ENCODE data around the gene UBALD1. TPM values are rescaled to one million over a fixed set of nuclear protein-coding genes. Genes with fewer than 3 reads are reported as not detected.

The UBALD1 gene
- 3.2 TPM in 2 replicates for total RNA-seq

DNA sequence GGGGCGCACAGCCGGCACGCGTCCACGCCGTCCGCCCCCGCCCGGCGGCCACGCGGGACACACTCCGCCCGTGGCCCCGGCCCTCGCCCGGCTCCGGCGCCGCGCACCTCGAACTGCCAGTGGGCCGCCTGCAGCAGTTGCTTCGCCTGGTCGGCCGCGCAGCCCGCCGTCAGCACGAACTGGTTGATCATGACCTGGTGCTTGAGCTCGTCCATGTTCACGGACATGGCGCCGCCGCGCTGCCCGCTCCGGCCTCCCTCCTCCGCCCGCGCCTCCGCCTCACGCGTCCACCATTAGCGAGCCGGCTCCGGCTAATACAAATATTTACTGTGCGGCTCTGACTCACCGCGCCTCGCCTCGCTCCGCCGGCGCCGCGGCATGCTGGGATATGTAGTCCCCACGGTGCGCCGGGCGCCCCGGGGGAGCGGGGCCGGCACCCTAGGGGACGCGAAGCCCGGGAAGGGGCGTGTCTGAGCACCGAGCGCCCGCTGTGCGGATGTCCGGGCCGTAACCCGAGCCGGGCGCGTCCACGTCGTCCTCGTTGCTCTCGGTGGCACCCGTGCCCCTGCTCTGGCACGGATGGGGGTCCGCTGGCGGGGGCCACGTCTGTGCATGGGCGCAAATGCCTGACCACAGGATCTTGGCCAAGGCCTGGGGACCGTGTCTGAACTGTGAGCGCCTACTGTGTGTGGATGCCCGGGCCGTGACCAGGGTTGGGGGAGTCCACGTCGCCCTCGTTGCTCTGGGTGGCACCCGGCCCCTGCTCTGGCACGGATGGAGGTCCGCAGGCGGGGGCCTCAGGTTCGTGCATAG lies at the start of gene UBALD1:
Gene UBALD1, minus strand, starts transcription at position 318 of the 813 bp plus-strand sequence. Its CDS starts 91 bp downstream, at position 227.

DNA sequence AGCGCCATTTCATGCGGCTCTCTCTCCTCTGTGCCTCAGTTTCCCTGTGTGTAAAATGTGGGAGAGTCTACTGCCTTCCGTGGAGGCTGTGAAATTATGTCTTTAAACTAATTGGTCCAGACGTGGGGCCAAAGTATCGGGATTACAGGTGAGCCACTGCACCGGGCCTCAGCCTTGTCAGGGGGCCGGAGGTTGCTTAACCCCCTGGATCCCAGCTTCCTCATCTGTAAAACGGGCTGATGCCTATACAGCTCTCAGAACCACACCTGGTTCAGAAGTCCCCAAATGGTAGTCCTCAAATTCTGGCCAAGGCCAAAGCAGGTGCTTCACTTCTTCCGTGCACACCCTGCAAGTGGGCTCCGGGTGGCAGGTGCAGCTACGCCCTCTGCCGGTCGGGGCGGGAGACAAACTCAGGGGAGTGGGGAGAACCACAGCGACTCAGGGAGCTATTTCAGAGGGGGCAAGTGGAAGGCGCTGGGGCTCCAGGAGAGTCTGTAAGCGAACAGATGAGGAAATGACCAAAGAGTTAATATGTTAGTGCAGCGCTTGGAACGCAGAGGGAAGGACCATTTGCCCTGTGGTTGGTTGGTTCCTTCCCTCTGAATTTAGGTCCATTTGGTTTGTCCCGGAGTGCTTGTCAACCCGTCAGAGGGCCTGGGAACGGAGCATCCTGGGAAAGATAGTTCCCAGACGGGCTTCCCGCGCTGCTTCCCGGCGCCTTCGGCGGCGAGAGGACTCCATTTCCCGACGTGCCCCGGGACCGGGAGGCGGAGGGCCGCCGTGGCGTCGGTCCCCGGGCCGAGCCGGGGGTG lies 9.5 kb upstream of the UBALD1 start, which contains the start of gene MGRN1:
Gene MGRN1, plus strand, starts transcription at position 812 of the 812 bp plus-strand sequence. CDS start 135 bp downstream, outside the sequence.

Other genes starting within 250 kb of the UBALD1 start
- 88.0 and 101 TPM in 2 replicates for gene VASN, start 243.0 kb downstream of the UBALD1 start, total RNA-seq
- gene CORO7, start 198.3 kb downstream of the UBALD1 start, total RNA-seq, result 10.2 and 14.7 TPM in 2 replicates
- 36.3 and 46.6 TPM in 2 replicates for gene DNAJA3, start 189.0 kb downstream of the UBALD1 start, total RNA-seq
- gene NMRAL1, start 140.3 kb downstream of the UBALD1 start, total RNA-seq, result 58.3 and 68.8 TPM in 2 replicates
- 70.1 and 71.5 TPM in 2 replicates for gene HMOX2, start 138.5 kb downstream of the UBALD1 start, total RNA-seq
- gene CDIP1, start 76.1 kb downstream of the UBALD1 start, total RNA-seq, result 4.4 and 5.5 TPM in 2 replicates
- gene C16orf96, start 58.5 kb downstream of the UBALD1 start, total RNA-seq, result not detected in 2 replicates
- 22.2 and 23.0 TPM in 2 replicates for gene MGRN1, start 9.9 kb upstream of the UBALD1 start, total RNA-seq
- 18.9 and 24.7 TPM in 2 replicates for gene NUDT16L1, start 78.7 kb upstream of the UBALD1 start, total RNA-seq
- gene ANKS3, start 119.4 kb upstream of the UBALD1 start, total RNA-seq, result 19.4 and 21.8 TPM in 2 replicates
- 1.1 and 1.3 TPM in 2 replicates for gene DNAAF8, start 119.6 kb upstream of the UBALD1 start, total RNA-seq
- gene ZNF500, start 152.3 kb upstream of the UBALD1 start, total RNA-seq, result 4.9 TPM in 2 replicates
- not detected in 2 replicates for gene SEPTIN12, start 173.5 kb upstream of the UBALD1 start, total RNA-seq
- gene SMIM22, start 180.5 kb upstream of the UBALD1 start, total RNA-seq, result not detected in 2 replicates
- 9.5 and 9.9 TPM in 2 replicates for gene ROGDI, start 187.7 kb upstream of the UBALD1 start, total RNA-seq
- gene GLYR1, start 232.4 kb upstream of the UBALD1 start, total RNA-seq, result 43.9 and 52.4 TPM in 2 replicates
- gene UBN1, start 232.6 kb upstream of the UBALD1 start, total RNA-seq, result 19.0 and 23.9 TPM in 2 replicates